K562 (cell line): ENCODE data around the gene PCDHA5. TPM values are rescaled to one million over a fixed set of nuclear protein-coding genes. Genes with fewer than 3 reads are reported as not detected.

Experiments
- ATAC-seq: fragments of 200-7000 bp; cut with Tn5 transposase; 3 replicates; pipeline ENCODE4 v1.9.1; 2020; ENCODE audit warnings: moderate library complexity
- BruUV-seq: library from RNA; stranded (reverse); fragments of 400-500 nt; replicated peaks from 2 replicates; lab custom pipeline; 2021; lab: Mats Ljungman, UMichigan
- CTCF ChIA-PET: fragments of 300-600 bp; formaldehyde crosslinking; extraction: SDS; loops from one replicate; lab custom pipeline; 2021; ENCODE audit warnings: low intra/inter-chr PET ratio; lab: Yijun Ruan, JAX
- POLR2A ChIA-PET: fragments of 300-600, 350-650 bp; sonication (Branson Sonifier 250); formaldehyde crosslinking; extraction: SDS; loops from one replicate; lab custom pipeline; 2021; ENCODE audit warnings: antibody characterized with exemption, inconsistent platforms; lab: Yijun Ruan, JAX
- DNase-seq, 4 experiments: peaks; one replicate each; pipeline versions ENCODE4 v3.0.0 to v3.0.0-alpha.2; 2011 to 2018; ENCODE audit warnings: low spot score in 3 of 4, mixed read lengths in 3 of 4; ENCODE audit errors: extremely low read depth in 1 of 4
- FAIRE-seq: peaks from 2 replicates; lab custom pipeline; 2011; peaks lifted over from hg19 to GRCh38; lab: Jason Lieb, UNC
- H2AFZ ChIP-seq: 2 replicates; pipeline ENCODE4 v1.6.0; 2011; ENCODE audit warnings: low read depth, low read length, control low read depth, inconsistent platforms
- H3K27ac ChIP-seq: fragments of 200-600 bp; 3 replicates; pipeline ENCODE4 v1.8.0; 2011; ENCODE audit warnings: low read depth, mild to moderate bottlenecking, control low read depth, inconsistent platforms, low read length, moderate library complexity, mixed read lengths; ENCODE audit errors: extremely low read depth
- H3K27me3 ChIP-seq, 2 experiments: fragments of 300-600 bp in 1 of 2; 2 replicates in 1 of 2; 3 replicates in 1 of 2; pipeline versions ENCODE4 v1.6.0 to v1.8.0; 2011; ENCODE audit warnings: inconsistent platforms in 2 of 2, low read length in 2 of 2, mild to moderate bottlenecking in 1 of 2, mixed read lengths in 1 of 2, moderate library complexity in 1 of 2; ENCODE audit not compliant: control insufficient read depth in 2 of 2, insufficient read depth in 2 of 2
- H3K36me3 ChIP-seq: fragments of 300-600 bp; 3 replicates; pipeline ENCODE4 v1.8.0; 2011; ENCODE audit warnings: mild to moderate bottlenecking, low read length, inconsistent platforms; ENCODE audit not compliant: control insufficient read depth, insufficient read depth
- H3K4me1 ChIP-seq, 2 experiments: fragments of 200-600 bp in 1 of 2; replicated peaks in 1 of 2; 2 replicates in 1 of 2; 3 replicates in 1 of 2; pipeline versions ENCODE4 v1.5.1 to v1.8.0; 2011; ENCODE audit warnings: inconsistent platforms in 2 of 2, low read length in 2 of 2, mild to moderate bottlenecking in 1 of 2, mixed read lengths in 1 of 2, moderate library complexity in 1 of 2; ENCODE audit not compliant: control insufficient read depth in 2 of 2, insufficient read depth in 2 of 2
- H3K4me2 ChIP-seq: 2 replicates; pipeline ENCODE4 v1.6.1; 2011; ENCODE audit warnings: low read length, control low read depth, inconsistent platforms, mixed read lengths; ENCODE audit not compliant: insufficient read depth
- H3K4me3 ChIP-seq: fragments of 200-600 bp; sonication (generic), shearing (Covaris generic); 2 replicates; pipeline ENCODE4 v1.5.1; 2016; ENCODE audit warnings: control low read depth, inconsistent platforms
- H3K79me2 ChIP-seq: fragments of 200-600 bp; 3 replicates; pipeline ENCODE4 v1.8.0; 2011; ENCODE audit warnings: low read length, inconsistent platforms; ENCODE audit not compliant: control insufficient read depth, insufficient read depth
- H3K9ac ChIP-seq, 2 experiments: 2 replicates each; pipeline versions ENCODE4 v1.6.0 to v1.6.1; 2011; ENCODE audit warnings: low read depth in 2 of 2, low read length in 2 of 2, control low read depth in 1 of 2, inconsistent platforms in 1 of 2, mild to moderate bottlenecking in 1 of 2, mixed read lengths in 1 of 2; ENCODE audit not compliant: insufficient read depth in 1 of 2
- H3K9me1 ChIP-seq: one replicate; pipeline ENCODE4 v1.6.0; 2011; ENCODE audit warnings: inconsistent platforms, mild to moderate bottlenecking, low read length, moderate library complexity; ENCODE audit not compliant: control insufficient read depth, insufficient read depth
- H3K9me3 ChIP-seq: replicated peaks from 2 replicates; pipeline ENCODE4 v1.5.1; 2011; ENCODE audit warnings: low read depth, low read length, inconsistent platforms; ENCODE audit not compliant: control insufficient read depth, insufficient read depth
- H4K20me1 ChIP-seq: replicated peaks from 2 replicates; pipeline ENCODE4 v1.6.1; 2011; ENCODE audit warnings: low read length, inconsistent platforms, mixed read lengths; ENCODE audit not compliant: control insufficient read depth, insufficient read depth
- BCL6 ChIP-seq: fragments of 250-450 bp; sonication (Bioruptor Pico); IDR thresholded peaks from 2 replicates; pipeline ENCODE4 v1.4.0; 2020
- CBX3 ChIP-seq, 2 experiments: IDR thresholded peaks; 1 replicate in 1 of 2; 2 replicates in 1 of 2; pipeline ENCODE4 v1.6.1; 2012; ENCODE audit warnings: inconsistent platforms in 2 of 2, low read length in 2 of 2, borderline replicate concordance in 1 of 2, control low read depth in 1 of 2
- ETV1 ChIP-seq: fragments of 450-650 bp; conservative IDR thresholded peaks from 2 replicates; pipeline ENCODE4 v1.6.1; 2016; ENCODE audit warnings: missing genetic modification characterization, control low read depth, low read depth, missing compliant biosample characterization
- ETV6 ChIP-seq, 3 experiments: fragments of 150-350 bp in 1 of 3; sonication (generic) in 1 of 3; formaldehyde crosslinking in 1 of 3; IDR thresholded peaks; 2 replicates each; pipeline versions ENCODE4 v1.6.1 to v1.8.0; 2014 to 2022; ENCODE audit warnings: borderline replicate concordance in 2 of 3, low read depth in 2 of 3, antibody characterized with exemption in 1 of 3, low read length in 1 of 3, mild to moderate bottlenecking in 1 of 3, missing genetic modification reagents in 1 of 3
- EWSR1 ChIP-seq: fragments of 450-650 bp; IDR thresholded peaks from 2 replicates; pipeline ENCODE4 v1.6.1; 2018; ENCODE audit warnings: borderline replicate concordance, mild to moderate bottlenecking, low read depth, moderate library complexity; ENCODE audit not compliant: partially characterized antibody
- KDM1A ChIP-seq, 2 experiments: fragments of 450-650 bp; IDR thresholded peaks; 2 replicates each; pipeline ENCODE4 v1.6.1; 2016; ENCODE audit warnings: mild to moderate bottlenecking in 2 of 2
- KDM4B ChIP-seq, 2 experiments: fragments of 450-650 bp in 1 of 2; sonication (generic) in 1 of 2; IDR thresholded peaks; 2 replicates each; pipeline ENCODE4 v1.6.1; 2016 to 2017; ENCODE audit warnings: borderline replicate concordance in 2 of 2, antibody characterized with exemption in 1 of 2, low read depth in 1 of 2, mild to moderate bottlenecking in 1 of 2
- NCOR1 ChIP-seq: fragments of 450-650 bp; IDR thresholded peaks from 2 replicates; pipeline ENCODE4 v1.6.1; 2016; ENCODE audit warnings: mild to moderate bottlenecking, moderate library complexity
- PTRF ChIP-seq: fragments of 450-650 bp; IDR thresholded peaks from 2 replicates; pipeline ENCODE4 v1.6.1; 2016; ENCODE audit warnings: mild to moderate bottlenecking, missing genetic modification characterization, missing compliant biosample characterization
- PYGO2 ChIP-seq: fragments of 450-650 bp; IDR thresholded peaks from 2 replicates; pipeline ENCODE4 v1.6.1; 2016; ENCODE audit warnings: mild to moderate bottlenecking, missing genetic modification characterization, moderate library complexity, missing compliant biosample characterization
- USF1 ChIP-seq: sonication (generic); formaldehyde crosslinking; IDR thresholded peaks from 2 replicates; pipeline ENCODE4 v1.9.0; 2022; ENCODE audit warnings: mild to moderate bottlenecking, missing genetic modification reagents
- ZNF146 ChIP-seq: IDR thresholded peaks from one replicate; pipeline ENCODE4 v1.6.1; 2018; ENCODE audit warnings: missing compliant biosample characterization; ENCODE audit not compliant: unreplicated experiment
- ZNF347 ChIP-seq: fragments of 450-650 bp; formaldehyde crosslinking; IDR thresholded peaks from 2 replicates; pipeline ENCODE4 v1.4.0; 2020; ENCODE audit warnings: low read depth, mild to moderate bottlenecking, moderate library complexity
- ZNF395 ChIP-seq: fragments of 200-800 bp; sonication (Bioruptor generic); IDR thresholded peaks from 2 replicates; pipeline ENCODE4 v1.6.1; 2017; ENCODE audit warnings: missing genetic modification characterization, missing compliant biosample characterization
- WGBS: fragments of 100-300 bp; shearing (Covaris generic); methylation state at CpG from one replicate; pipeline ENCODE4 v1.1.6; 2016; ENCODE audit warnings: low coverage, mixed read lengths; ENCODE audit not compliant: insufficient coverage; ENCODE audit errors: missing lambda C conversion rate; 5-methylcytosine and 5-hydroxymethylcytosine counted together
- in situ Hi-C: fragments of 300-500 bp; cut with MboI; formaldehyde crosslinking; loops from 4 replicates; pipeline ENCODE4 v1.15.0; 2018; ENCODE audit warnings: inconsistent platforms, mixed read lengths
- intact Hi-C: fragments of 100-400 bp; cut with micrococcal nuclease; formaldehyde crosslinking; loops from 2 replicates; pipeline ENCODE4 v1.14.2; 2022
- polyA plus RNA-seq, 8 experiments: library from polyadenylated mRNA; depleted of rRNA in 4 of 8; stranded (reverse) in 5 of 8; unstranded in 3 of 8; fragments of >200 nt; fragmentation: Nextera tagmentation in 2 of 8; fragmentation: Illumina TruSeq in 1 of 8; extraction: Ambion mirVana in 2 of 8; extraction: Trizol in 1 of 8; gene quantifications; 2 replicates each; pipeline versions ENCODE4 v1.2.1 to v1.2.3, GENCODE V29; 2011 to 2014; ENCODE audit warnings: inconsistent platforms in 1 of 8, missing spikeins in 1 of 8
- total RNA-seq, 7 experiments: library from RNA; depleted of rRNA in 6 of 7; stranded (reverse); fragments of >200 nt in 6 of 7; fragmentation: Illumina TruSeq in 2 of 7; extraction: Trizol in 2 of 7; gene quantifications; 2 replicates each; pipeline versions ENCODE4 v1.2.1 to v1.2.3, GENCODE V29; 2011 to 2021; ENCODE audit warnings: low replicate concordance in 1 of 7
- TF ChIP-seq, protein P1 (sequence below): IDR thresholded peaks from 3 replicates; pipeline ENCODE4 v1.6.1; 2011; ENCODE audit warnings: borderline replicate concordance, mild to moderate bottlenecking; ENCODE audit not compliant: insufficient read length, insufficient read depth
- TF ChIP-seq, protein P2 (sequence below): fragments of 250-450 bp; sonication (Bioruptor Pico); IDR thresholded peaks from 2 replicates; pipeline ENCODE4 v1.4.0; 2020; ENCODE audit warnings: borderline replicate concordance

The PCDHA5 gene
- total and polyA plus RNA-seq, 9 of the 15 experiments (the other 6 are each of a cell fraction or from before 2014, with no cell fraction given): not detected

DNA sequence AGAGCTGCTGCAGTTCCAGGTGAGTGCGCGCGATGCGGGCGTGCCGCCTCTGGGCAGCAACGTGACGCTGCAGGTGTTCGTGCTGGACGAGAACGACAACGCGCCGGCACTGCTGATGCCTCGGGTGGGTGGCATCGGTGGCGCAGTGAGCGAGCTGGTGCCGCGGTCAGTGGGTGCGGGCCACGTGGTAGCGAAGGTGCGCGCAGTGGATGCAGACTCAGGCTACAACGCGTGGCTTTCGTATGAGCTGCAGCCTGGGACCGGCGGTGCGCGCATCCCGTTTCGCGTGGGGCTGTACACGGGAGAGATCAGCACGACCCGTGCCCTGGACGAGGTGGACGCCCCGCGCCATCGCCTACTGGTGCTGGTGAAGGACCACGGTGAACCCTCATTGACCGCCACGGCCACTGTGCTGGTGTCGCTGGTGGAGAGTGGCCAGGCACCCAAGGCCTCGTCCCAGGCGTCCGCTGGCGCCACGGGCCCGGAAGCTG is 18.6 kb upstream of the PCDHA5 start:
- no peaks in the 10 kb centered on the region for H3K79me2 ChIP-seq
- FAIRE-seq (no peak), DNase-seq (no peak), ATAC-seq (no peak)
- TF ChIP-seq PYGO2 (tag): no peak
- TF ChIP-seq ETV1 (tag): no peak
- TF ChIP-seq, protein P1, sequence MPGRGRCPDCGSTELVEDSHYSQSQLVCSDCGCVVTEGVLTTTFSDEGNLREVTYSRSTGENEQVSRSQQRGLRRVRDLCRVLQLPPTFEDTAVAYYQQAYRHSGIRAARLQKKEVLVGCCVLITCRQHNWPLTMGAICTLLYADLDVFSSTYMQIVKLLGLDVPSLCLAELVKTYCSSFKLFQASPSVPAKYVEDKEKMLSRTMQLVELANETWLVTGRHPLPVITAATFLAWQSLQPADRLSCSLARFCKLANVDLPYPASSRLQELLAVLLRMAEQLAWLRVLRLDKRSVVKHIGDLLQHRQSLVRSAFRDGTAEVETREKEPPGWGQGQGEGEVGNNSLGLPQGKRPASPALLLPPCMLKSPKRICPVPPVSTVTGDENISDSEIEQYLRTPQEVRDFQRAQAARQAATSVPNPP: no peak
- TF ChIP-seq NCOR1: no peak
- no peak for TF ChIP-seq ETV6 (IDR thresholded peaks at IDR 0.05; ENCODE audit: borderline replicate concordance in 1 of 2, low read depth in 2 of 2, low read length in 1 of 2)
- no peak for TF ChIP-seq ETV6 (CRISPR knock-in tag; IDR thresholded peaks at IDR 0.05; ENCODE audit: borderline replicate concordance)
- no peak for TF ChIP-seq ZNF146 (CRISPR knock-in tag)
- TF ChIP-seq BCL6: no peak
- no peak for TF ChIP-seq ZNF347 (CRISPR knock-in tag)
- TF ChIP-seq CBX3 (IDR thresholded peaks at IDR 0.05; ENCODE audit: borderline replicate concordance in 1 of 2, low read length in 2 of 2): no peak
- no peak for TF ChIP-seq KDM1A (IDR thresholded peaks at IDR 0.05)
- no peak for TF ChIP-seq EWSR1
- no peak for TF ChIP-seq PTRF (tag)
- TF ChIP-seq KDM4B (IDR thresholded peaks at IDR 0.05; ENCODE audit: borderline replicate concordance in 2 of 2, low read depth in 1 of 2): no peak
- no peak for TF ChIP-seq USF1 (CRISPR knock-in tag)
- no peak for TF ChIP-seq ZNF395
- TF ChIP-seq, protein P2, sequence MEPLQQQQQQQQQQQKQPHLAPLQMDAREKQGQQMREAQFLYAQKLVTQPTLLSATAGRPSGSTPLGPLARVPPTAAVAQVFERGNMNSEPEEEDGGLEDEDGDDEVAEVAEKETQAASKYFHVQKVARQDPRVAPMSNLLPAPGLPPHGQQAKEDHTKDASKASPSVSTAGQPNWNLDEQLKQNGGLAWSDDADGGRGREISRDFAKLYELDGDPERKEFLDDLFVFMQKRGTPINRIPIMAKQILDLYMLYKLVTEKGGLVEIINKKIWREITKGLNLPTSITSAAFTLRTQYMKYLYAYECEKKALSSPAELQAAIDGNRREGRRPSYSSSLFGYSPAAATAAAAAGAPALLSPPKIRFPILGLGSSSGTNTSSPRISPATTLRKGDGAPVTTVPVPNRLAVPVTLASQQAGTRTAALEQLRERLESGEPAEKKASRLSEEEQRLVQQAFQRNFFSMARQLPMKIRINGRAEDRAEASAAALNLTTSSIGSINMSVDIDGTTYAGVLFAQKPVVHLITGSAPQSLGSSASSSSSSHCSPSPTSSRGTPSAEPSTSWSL (CRISPR knock-in tag): no peak
- no peak overlapping the region for H3K4me2 ChIP-seq
- H4K20me1 ChIP-seq: no peaks in the 10 kb centered on the region
- H3K36me3 ChIP-seq: no peaks in the 10 kb centered on the region
- H3K9ac ChIP-seq: no peak overlapping the region
- H3K9me3 ChIP-seq: no peaks in the 10 kb centered on the region
- no TSS peak for BruUV-seq
- peaks cover 0 to 11% of the 10 kb centered on the region in 2 experiments; a peak in 2 of 5 replicates for H3K4me1 ChIP-seq
- no peak overlapping the region for H2AFZ ChIP-seq
- 36% methylated on average over 21 of the region's 53 CpGs for WGBS
- POLR2A ChIA-PET: no interaction called here
- in situ Hi-C loops (no loop called here), intact Hi-C loops (no loop called here)
- H3K27ac ChIP-seq: no peak overlapping the region
- no peak overlapping the region for H3K4me3 ChIP-seq
- H3K27me3 ChIP-seq: no peaks in the 10 kb centered on the region
- CTCF ChIA-PET: no interaction called here
- H3K9me1 ChIP-seq: no peaks in the 10 kb centered on the region
